ENCODE data around the gene DTWD1. TPM values are rescaled to one million over a fixed set of nuclear protein-coding genes. Genes with fewer than 3 reads are reported as not detected.
"Not testable (repeated sequence)": the region's sequence is repeated elsewhere in the genome, so short reads cannot be mapped to it uniquely, and the experiment has no call there.

DTWD1 gene
- total RNA-seq, 1 donor from 2014 or later = 9.8 TPM

DNA sequence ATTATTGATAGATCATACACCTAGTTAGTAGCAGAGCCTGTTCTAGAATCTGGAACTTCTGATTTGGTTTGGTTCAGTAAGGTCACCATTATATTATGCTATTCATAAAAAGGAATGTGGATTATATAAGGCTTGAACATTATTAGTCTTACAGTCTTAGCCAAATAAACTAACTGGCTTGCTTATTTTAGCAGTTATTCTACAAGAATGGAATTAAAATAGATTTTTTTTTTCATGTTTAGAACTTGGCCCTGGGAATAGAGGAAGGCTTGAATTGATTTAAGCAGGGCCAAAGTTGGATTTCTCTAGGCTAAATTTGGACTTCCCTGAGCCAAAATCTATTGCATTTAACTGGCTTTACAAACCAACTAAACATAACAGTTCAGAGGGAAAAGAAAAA, 24.4 kb downstream of the DTWD1 start:
- peak; percentile 70 for ATAC-seq
- no peak for DNase-seq (ENCODE audit: low spot score)

DNA sequence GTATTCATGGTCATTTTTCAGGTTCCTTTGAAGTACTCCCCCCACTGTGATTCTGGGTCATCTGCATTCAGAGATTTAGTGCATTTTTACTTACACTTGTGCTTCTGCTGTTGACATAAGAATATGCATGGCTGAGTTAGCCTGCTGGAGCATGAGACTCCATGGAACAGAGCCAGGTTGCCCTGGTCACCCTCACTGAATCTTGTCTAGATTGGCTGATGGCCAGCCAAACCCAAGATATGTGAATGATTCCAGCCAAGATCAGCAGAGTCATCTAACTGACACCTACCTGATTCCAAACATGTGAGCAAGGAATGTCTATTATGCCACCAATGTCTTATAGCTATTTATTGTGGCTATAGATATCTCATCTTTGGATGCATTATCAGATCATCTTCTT, 25.1 kb downstream of the DTWD1 start:
- ATAC-seq (no peak), DNase-seq (ENCODE audit: low spot score) (no peak)

DNA sequence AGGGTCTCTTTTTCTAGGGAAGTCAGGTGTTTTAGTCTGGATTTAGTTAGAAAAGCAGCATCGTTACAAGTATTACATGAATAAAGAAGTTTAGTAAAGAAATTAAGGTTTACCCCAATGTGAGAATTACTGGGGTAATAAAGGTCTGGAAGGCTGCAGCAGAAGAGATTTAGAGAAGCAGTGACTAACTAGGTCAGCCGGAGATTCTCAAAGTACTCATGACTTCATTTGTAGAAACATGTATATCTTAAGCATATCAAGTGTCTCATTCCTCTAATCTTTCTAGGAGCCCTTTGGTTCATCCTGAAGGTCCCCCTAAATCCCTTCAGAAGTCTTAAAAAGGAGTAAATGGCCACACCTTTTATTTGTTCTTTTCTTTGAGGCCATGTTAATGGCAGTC, 26.0 kb downstream of the DTWD1 start:
- ATAC-seq (no peak), DNase-seq (ENCODE audit: low spot score) (no peak)

DNA sequence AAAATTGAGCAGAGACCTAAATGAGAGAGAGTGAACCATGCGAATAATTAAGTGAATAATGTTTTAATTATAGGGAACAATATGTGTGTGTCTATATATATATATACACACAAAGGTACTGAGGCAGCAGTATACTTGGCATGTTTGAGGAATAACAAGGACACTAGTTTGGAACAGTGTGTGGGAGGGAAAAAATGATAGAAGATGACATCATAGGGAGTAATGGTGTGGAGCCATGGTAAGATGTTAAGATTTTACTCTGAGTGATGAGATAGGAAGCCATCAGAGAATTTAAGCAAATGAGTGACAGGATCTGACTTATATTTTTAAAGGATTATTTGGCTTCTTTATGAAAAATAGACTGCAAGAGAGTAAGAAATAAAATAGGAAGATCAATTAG, 29.1 kb downstream of the DTWD1 start:
- ATAC-seq (no peak), DNase-seq (ENCODE audit: low spot score) (no peak)

DNA sequence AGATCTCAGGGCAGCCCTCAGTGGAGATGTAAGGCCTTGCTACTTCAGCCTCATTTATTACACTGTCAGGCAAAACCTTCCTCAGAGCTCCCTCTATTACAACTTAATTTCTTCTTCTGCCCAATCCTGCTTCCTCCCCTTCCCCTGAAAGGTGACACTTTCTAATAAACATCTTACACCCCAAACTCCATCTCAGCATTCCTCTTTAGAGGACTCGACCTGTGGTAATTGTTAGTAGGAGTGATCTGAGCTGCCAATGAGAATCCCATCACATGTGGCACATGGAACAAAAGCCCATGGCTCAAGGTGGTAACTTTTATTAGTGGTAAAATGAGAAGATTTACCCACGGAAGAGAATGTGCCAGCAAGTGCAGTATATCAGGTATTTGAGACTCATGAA, 29.8 kb downstream of the DTWD1 start:
- DNase-seq (ENCODE audit: low spot score) (no peak), ATAC-seq (no peak)

DNA sequence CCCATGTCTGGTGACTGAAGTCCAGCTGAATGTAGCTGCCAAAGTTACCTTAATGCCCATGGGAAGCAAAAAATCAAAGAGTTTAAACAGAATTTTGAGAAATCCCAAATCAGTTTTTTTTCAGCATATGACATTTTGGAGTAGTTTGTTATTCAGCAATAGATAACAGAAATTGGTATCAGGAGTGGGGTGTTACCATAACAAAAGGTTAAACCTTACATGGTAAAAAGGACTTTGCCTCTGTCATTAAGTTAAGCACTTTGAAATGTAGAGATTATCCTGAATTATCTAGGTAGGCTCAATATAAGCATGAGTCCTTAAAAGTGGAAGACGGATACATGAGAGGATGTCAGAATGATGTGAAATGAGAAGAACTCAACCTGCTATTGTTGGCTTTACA, 32.1 kb downstream of the DTWD1 start:
- DNase-seq (ENCODE audit: low spot score) (no peak), ATAC-seq (no peak)

DNA sequence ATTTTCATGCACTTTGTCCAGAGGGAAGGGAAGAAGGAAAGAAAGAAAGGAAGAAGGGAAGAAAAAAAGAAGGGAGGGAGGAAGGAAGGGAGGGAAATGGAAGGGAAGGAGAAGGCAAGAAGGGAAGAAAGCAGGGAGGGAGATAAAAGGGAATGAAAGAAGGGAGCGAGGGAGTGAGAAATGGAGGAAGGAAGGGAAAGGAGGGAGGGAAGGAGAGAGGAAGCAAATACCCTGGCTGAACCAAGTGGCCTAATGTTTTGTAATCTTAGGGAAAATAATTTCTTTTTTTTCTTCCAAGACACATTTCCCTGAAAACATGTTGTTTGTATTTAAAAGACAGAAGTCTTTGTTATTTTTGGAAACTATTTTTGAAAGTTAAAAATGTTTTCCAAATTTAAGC, 35.9 kb downstream of the DTWD1 start:
- ATAC-seq (no peak), DNase-seq (ENCODE audit: low spot score) (no peak)

DNA sequence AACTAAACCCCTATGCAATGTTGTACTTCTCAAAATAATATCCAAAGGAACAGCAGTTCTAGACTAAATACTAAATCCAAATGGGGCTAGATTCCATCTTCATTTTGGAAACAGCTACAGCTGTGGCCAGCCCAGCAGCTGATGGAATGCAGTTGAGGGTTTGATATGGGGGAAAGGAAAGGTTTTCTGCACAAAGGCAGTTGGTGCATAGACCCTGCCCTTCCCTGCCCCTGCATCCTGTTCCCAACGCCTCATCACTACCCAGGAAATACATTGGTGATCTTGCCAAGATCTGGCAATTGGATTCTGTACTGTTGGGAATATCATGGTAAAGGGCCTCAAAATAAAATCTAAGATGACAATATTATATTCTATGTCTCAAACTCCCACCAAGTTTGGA, 43.9 kb downstream of the DTWD1 start:
- DNase-seq (ENCODE audit: low spot score) = no peak
- ATAC-seq = no peak

DNA sequence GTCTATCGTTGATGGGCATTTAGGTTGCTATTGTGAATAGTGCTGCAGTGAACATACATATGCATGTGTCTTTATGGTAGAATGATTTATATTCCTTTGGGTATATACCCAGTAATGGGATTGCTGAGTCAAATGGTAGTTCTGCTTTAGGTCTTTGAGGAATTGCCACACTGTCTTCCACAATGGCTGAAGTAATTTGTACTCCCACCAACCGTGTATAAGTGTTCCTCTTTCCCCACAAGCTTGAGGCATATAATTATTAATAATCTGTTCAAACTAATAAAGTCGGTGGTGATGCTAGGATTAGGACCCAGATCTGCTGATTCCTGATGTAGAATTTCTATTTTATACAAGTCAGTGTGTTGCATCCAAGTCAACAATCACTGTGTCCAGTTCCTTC, 45.6 kb downstream of the DTWD1 start:
- not testable (repeated sequence) for ATAC-seq; DNase-seq (ENCODE audit: low spot score)

DNA sequence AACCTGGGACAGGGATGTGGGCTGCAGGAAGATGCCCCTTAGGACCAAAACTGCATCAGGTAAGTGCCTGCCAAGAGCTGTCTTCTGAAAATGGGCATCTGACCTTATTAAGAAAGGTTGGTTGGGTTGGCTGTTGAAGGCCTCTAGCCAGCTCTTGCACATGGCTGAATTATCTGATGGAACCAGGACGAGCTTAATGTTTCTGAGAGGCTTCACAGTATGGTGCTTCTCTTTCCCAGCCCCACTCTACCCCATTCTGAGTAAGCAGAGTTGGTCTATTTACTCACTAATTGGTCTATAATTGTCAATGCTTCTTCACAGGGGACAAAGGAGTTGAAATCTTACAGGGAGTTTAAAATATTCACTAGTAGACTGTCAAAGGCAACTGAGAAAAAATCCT, 48.4 kb downstream of the DTWD1 start:
- DNase-seq (ENCODE audit: low spot score) (no peak), ATAC-seq (no peak)

DNA sequence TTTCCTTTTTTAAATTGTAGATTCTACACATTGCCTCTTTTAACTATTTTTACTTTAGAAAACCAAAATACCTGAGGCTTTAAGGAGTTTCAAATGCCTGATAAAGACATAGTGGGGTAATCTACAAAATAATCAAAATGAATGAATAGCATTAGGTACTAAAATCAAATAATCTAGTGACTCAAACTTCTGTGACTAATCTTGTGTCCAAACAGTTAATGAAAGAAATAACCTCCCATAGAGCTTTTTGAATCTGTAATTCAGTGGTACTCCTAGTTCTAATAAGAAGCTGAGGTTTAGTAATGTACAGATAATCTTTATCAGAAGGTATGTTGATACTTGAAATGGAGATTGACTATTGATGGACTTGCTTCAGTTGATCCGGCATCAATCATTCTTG, 53.0 kb downstream of the DTWD1 start:
- DNase-seq (ENCODE audit: low spot score) = no peak
- ATAC-seq = no peak

DNA sequence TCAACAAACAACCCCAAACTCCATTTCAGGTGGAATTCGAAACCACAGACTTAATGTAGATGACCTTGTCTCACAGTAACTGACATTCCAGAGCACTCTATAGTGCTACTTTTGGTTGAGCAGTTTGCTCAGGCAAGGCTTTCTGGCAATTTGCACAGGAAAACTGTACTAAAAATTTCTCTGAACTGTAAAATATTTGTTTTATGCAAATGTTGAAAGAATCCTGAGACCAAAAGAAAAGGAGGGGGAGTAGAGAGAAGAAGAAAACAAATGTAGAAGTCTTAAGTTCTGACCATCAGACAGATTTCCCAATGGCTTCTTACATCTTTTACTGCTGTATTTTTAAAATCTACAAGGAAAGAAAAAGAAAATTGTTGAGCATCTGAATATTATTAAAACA, 53.5 kb downstream of the DTWD1 start:
- no peak for DNase-seq (ENCODE audit: low spot score)
- ATAC-seq = no peak

DNA sequence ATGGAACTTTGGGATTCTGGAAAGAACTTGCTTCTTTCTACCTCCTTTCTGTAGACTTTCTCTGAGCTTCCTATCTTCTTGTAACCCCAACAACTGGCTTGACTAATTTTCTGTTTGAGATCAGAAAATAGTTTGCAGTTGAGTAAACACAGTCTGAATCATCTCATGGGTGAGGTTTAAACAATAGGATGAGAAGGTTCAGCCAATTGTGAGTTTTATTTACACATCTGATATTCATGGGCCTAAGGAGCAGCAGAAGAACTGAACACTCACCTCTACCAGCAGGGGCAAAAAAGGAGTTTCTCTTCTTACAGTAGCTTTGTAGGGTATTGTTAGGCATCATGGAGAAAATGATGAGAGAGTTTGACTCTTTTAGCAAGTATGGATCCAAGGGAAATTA, 54.2 kb downstream of the DTWD1 start:
- DNase-seq (ENCODE audit: low spot score) = no peak
- ATAC-seq = no peak

DNA sequence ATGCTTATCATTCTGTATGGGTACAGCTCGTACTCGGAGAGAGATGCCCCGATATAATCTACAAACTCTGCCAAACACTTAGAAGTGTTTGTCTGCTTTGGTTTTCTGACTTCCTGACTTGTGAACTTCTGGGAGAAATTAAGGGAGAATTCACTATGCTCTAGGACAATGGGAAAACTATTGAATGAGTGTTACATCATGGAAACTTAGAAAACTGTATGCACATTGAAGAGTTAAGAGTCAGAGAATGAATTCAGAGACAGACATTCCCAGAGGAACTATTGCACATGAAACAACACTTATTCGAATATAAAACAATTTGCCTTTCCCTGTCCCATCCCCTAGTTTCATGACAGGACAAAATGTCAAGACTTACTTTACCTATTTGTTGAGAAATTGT, 57.8 kb downstream of the DTWD1 start:
- ATAC-seq = no peak
- DNase-seq (ENCODE audit: low spot score) = no peak

DNA sequence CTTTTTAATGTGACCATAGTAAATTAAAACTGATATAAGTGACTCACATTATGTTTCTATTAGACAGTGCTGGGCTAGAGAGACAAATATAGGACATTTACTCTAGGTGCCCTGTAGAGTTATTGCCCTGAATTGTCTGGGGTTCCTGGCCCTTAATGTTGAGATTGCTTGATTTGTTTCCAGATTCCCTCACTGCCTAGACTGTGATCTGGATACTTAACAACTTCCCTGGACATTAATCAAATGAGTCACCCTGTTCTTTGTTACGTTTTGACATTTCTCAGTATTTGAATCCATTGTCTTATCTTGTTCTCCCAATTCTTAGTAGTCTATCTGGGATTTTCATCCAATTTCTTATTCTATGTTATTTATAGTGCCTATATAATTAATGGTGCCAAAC, 65.8 kb downstream of the DTWD1 start:
- ATAC-seq = no peak
- DNase-seq (ENCODE audit: low spot score) = no peak

DNA sequence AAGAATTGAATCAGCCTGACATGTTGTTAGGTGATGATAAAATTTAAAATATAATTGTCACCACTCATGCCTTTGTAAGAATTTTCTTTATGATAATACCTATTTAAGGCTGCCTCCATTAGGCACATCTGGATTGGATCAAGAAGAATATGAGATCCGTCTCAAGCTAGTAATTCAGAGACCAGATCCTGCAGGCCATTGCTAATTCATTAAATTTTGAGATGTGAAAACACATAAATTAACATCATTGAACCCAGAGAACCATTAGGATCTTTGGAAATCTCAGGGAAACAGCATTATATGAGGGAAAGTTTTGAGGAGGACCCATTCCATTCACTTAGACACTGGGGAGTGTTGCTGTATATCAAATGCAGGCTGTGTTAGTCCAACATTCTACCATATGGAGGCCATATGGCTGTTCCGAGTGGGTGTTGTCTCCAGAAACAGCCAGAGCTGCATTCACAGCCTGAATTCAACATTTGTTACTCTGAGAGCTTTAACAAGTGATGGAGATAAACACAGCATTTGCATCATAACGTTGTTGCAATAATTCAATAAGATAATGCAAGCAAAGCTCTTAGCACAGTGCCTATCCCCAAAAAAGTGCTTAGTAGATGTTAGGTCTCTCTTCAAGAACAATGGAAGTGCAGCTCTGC, 67.4 kb downstream of the DTWD1 start:
- ATAC-seq (no peak), DNase-seq (ENCODE audit: low spot score) (no peak)

DNA sequence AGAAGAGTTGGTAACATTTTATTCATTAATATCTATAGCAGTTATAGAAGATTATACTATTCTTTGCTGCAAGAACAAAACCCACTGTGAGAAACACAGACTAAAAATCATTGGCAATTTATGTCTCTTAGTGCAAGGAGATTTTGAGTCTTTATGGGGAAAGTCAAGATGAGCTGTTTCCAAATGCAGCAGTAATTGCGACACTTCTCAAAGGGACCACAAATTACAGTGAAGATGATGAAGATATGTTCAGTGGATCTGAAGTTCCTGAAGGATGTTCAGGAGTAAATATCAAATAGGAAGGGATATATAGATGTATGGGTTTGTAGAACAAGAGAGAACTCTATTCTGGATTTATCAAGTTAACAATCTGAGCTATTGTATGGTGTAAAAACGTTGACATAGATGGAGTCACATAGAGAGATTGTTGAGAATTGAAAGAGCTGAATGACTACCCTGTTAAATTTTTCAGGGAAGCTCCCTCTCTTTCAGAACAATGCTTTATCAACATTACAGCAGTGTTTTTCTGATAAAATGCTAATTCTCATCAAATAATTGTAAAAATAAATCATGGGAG, 71.8 kb downstream of the DTWD1 start:
- DNase-seq (ENCODE audit: low spot score) (no peak), ATAC-seq (no peak)

DNA sequence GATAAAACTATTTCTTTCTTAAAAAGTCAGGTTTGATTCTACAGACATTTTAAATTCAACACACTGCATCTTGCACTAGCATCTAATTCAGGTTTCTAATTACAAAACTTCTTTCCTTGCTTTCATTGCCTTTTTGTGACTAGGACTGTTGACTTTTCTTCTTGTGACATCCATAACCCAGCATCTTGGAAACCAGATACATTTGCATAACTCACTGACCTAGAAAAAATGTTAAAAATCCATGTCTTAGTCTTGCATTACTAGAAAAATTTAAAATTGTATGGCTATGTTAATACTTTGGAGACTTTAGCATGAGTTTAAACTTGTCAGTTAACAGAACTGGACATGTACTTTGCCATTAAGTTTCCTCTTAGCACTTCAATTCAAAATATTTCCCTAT, 72.7 kb downstream of the DTWD1 start:
- DNase-seq (ENCODE audit: low spot score) (no peak), ATAC-seq (no peak)

DNA sequence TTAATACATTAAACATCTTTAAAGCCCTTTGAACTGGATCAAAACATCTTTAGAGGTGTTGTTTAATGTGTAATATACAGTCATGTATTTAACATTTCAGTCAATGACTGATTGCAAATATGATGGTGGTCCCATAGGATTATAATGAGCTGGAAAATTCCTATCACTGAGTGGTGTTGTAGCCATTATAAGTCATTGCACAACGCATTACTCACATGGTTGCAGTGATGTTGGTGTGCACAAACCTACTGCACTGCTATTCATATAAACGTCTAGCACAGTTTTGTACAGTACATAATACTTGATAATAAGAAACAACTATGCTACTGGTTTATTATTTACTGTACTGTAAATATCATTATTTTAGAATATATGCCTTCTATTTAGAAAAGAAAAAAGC, 75.6 kb downstream of the DTWD1 start:
- ATAC-seq (no peak), DNase-seq (ENCODE audit: low spot score) (no peak)

DNA sequence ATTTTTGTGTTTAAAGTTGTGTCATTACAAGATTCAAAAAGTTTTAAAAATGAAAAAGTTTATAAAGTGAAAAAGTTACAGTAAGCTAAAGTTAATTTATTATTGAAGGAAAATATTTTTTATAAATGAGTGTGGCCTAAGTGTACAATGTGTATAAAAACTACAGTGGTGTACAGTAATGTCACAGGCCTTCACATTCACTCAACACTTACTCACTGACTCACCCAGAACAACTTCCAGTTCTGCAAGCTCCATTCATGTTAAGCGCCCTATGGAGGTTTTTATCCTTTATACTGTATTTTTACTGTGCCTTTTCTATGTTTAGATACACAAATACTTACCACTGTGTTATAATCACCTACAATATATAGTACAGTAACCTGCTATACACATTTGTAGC, 76.3 kb downstream of the DTWD1 start:
- ATAC-seq = no peak
- DNase-seq (ENCODE audit: low spot score) = no peak

DNA sequence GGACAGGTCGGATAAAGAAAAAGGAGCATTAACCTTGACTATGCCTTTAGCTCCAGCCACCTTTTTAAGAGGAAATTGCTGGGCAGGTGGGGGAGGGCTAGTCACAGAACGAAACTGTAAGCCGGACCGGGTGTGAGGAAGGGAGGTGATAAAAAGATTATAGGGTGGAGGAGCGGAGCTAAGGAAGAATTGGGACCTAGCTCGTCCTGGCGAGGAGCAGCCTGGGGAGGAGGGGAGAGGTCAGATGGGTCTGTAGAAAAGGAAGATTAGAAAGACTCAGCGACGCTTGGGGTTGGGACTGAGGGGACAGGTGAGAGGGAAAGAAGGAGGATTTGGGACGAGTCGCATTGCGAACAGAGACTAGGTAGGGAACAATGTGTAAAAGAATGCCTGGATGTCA, 82.1 kb downstream of the DTWD1 start:
- DNase-seq (ENCODE audit: low spot score); ATAC-seq: not testable (repeated sequence)

All from left lobe of liver (tissue), 2 donors.